Measurements from ENCODE around the gene GPR63. TPM values are rescaled to one million over a fixed set of nuclear protein-coding genes. Genes with fewer than 3 reads are reported as not detected.

GPR63 gene
- total and polyA plus RNA-seq, 2 of the 4 experiments (the other 2 are of a cell fraction), result 0.36 to 0.44 TPM

DNA sequence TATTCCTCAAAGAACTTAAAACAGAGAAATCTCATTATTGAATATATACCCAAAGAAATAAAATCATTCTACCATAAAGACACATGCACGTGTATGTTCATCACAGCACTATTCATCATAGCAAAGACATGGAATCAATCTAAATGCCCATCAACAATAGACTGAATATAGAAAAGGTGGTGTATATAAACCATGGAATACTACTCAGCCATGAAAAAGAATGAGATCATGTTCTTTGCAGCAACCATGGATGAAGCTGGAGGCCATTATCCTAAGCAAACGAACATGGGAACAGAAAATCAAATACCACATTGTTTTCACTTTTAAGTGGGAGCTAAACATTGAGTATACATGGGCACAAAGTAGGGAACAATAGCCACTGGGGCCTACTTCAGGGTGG lies 12.3 kb upstream of the GPR63 start:
- CTCF ChIA-PET, result interaction anchor here (0.9 kb wide), 1 partner anchor 185 kb away, joined by 4 read pairs; no protein-coding TSS in a partner anchor
- intact Hi-C loops (cut with micrococcal nuclease), result no loop called here
- no peak for DNase-seq
- H4K8ac ChIP-seq (ENCODE audit: low read depth in 2 of 2, low read length in 2 of 2), result no peak overlapping the region
- no peak overlapping the region for H3K27ac ChIP-seq (ENCODE audit: insufficient read depth, low read length)
- no TSS peak for BruUV-seq (replicated peaks)
- H3K4ac ChIP-seq (ENCODE audit: low read depth, low read length), result no peak overlapping the region
- TF ChIP-seq MAZ (IDR thresholded peaks at IDR 0.05; ENCODE audit: borderline replicate concordance, low read depth, low read length), result no peak
- TF ChIP-seq MAFK (IDR thresholded peaks at IDR 0.05; ENCODE audit: low read depth, low read length), result no peak
- no peak for TF ChIP-seq SMC3 (IDR thresholded peaks at IDR 0.05; ENCODE audit: low read depth, low read length)
- TF ChIP-seq RAD21 (IDR thresholded peaks at IDR 0.05; ENCODE audit: low read length), result no peak
- TF ChIP-seq RFX5 (IDR thresholded peaks at IDR 0.05; ENCODE audit: low read depth, low read length), result no peak
- no peak for TF ChIP-seq CEBPB (IDR thresholded peaks at IDR 0.05; ENCODE audit: low read depth, low read length)
- TF ChIP-seq, protein P1, sequence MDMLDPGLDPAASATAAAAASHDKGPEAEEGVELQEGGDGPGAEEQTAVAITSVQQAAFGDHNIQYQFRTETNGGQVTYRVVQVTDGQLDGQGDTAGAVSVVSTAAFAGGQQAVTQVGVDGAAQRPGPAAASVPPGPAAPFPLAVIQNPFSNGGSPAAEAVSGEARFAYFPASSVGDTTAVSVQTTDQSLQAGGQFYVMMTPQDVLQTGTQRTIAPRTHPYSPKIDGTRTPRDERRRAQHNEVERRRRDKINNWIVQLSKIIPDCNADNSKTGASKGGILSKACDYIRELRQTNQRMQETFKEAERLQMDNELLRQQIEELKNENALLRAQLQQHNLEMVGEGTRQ (IDR thresholded peaks at IDR 0.05; ENCODE audit: low read depth, low read length), result no peak
- TF ChIP-seq MXI1 (IDR thresholded peaks at IDR 0.05; ENCODE audit: borderline replicate concordance, low read depth, low read length), result no peak
- TF ChIP-seq RCOR1 (IDR thresholded peaks at IDR 0.05; ENCODE audit: insufficient replicate concordance, low read length), result no peak
- TF ChIP-seq, protein P2, sequence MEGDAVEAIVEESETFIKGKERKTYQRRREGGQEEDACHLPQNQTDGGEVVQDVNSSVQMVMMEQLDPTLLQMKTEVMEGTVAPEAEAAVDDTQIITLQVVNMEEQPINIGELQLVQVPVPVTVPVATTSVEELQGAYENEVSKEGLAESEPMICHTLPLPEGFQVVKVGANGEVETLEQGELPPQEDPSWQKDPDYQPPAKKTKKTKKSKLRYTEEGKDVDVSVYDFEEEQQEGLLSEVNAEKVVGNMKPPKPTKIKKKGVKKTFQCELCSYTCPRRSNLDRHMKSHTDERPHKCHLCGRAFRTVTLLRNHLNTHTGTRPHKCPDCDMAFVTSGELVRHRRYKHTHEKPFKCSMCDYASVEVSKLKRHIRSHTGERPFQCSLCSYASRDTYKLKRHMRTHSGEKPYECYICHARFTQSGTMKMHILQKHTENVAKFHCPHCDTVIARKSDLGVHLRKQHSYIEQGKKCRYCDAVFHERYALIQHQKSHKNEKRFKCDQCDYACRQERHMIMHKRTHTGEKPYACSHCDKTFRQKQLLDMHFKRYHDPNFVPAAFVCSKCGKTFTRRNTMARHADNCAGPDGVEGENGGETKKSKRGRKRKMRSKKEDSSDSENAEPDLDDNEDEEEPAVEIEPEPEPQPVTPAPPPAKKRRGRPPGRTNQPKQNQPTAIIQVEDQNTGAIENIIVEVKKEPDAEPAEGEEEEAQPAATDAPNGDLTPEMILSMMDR (conservative IDR thresholded peaks at IDR 0.05; ENCODE audit: low read depth, low read length), result no peak
- TF ChIP-seq BHLHE40 (IDR thresholded peaks at IDR 0.05; ENCODE audit: low read depth, low read length), result no peak
- TF ChIP-seq, protein P3, sequence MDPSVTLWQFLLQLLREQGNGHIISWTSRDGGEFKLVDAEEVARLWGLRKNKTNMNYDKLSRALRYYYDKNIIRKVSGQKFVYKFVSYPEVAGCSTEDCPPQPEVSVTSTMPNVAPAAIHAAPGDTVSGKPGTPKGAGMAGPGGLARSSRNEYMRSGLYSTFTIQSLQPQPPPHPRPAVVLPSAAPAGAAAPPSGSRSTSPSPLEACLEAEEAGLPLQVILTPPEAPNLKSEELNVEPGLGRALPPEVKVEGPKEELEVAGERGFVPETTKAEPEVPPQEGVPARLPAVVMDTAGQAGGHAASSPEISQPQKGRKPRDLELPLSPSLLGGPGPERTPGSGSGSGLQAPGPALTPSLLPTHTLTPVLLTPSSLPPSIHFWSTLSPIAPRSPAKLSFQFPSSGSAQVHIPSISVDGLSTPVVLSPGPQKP (IDR thresholded peaks at IDR 0.05; ENCODE audit: borderline replicate concordance, low read depth, low read length), result no peak
- no peak for TF ChIP-seq POLR2A (IDR thresholded peaks at IDR 0.05; ENCODE audit: low read depth, low read length)
- TF ChIP-seq FOS (IDR thresholded peaks at IDR 0.05; ENCODE audit: low read depth, low read length), result no peak
- no peak for TF ChIP-seq NFE2L2 (IDR thresholded peaks at IDR 0.05; ENCODE audit: low read depth, low read length)
- TF ChIP-seq CHD1 (IDR thresholded peaks at IDR 0.05; ENCODE audit: low read depth, low read length), result no peak
- dilution Hi-C loops (cut with HindIII; ENCODE audit: low sequenced_read_pairs, unreplicated experiment), result no loop called here
- H4K20me1 ChIP-seq (ENCODE audit: insufficient read depth, low read length), result no peaks in the 10 kb centered on the region
- no peak overlapping the region for H3K56ac ChIP-seq (ENCODE audit: extremely low read depth, insufficient read depth, low read length)
- H2BK120ac ChIP-seq (ENCODE audit: low read depth, low read length), result no peak overlapping the region
- ATAC-seq (ENCODE audit: low read depth), result no peak
- H3K9ac ChIP-seq (ENCODE audit: low read depth, low read length), result no peak overlapping the region
- in situ Hi-C loops (cut with MboI; ENCODE audit: low sequenced_read_pairs), result no loop called here
- no peak overlapping the region for H2BK5ac ChIP-seq (ENCODE audit: low read depth, low read length, poor library complexity, severe bottlenecking)
- H3K14ac ChIP-seq (replicated peaks; ENCODE audit: low read depth, low read length), result no peak overlapping the region
- H3K4me1 ChIP-seq (ENCODE audit: control insufficient read depth, insufficient read depth, low read length), result no peaks in the 10 kb centered on the region
- H3K36me3 ChIP-seq (ENCODE audit: control insufficient read depth, insufficient read depth, low read length), result no peaks in the 10 kb centered on the region
- no peak overlapping the region for H2AK9ac ChIP-seq (replicated peaks; ENCODE audit: low read depth, low read length, poor library complexity)
- H3K27me3 ChIP-seq (ENCODE audit: control insufficient read depth, insufficient read depth, low read length), result no peaks in the 10 kb centered on the region
- H2BK15ac ChIP-seq (ENCODE audit: low read depth, low read length), result no peak overlapping the region
- no peaks in the 10 kb centered on the region for H3K9me1 ChIP-seq (ENCODE audit: insufficient read depth, low read length)
- no peak overlapping the region for H3K23ac ChIP-seq (ENCODE audit: low read depth, low read length)
- H3K18ac ChIP-seq (ENCODE audit: low read depth, low read length), result no peak overlapping the region
- no peak overlapping the region for H4K5ac ChIP-seq (ENCODE audit: low read depth, low read length)
- H3K79me1 ChIP-seq (ENCODE audit: low read depth in 1 of 2, low read length in 2 of 2), result no peaks in the 10 kb centered on the region
- no CpG with 5 or more reads among the region's 2 CpGs for WGBS, 2 experiments (ENCODE audit: extremely low coverage in 2 of 2, insufficient read length in 1 of 2)
- H3K4me3 ChIP-seq (ENCODE audit: insufficient read depth, low read depth, low read length), result no peak overlapping the region
- POLR2A ChIA-PET (ENCODE audit: unreplicated experiment), result no interaction called here
- no peak overlapping the region for H4K91ac ChIP-seq (ENCODE audit: insufficient read depth, low read depth, low read length)
- H2BK20ac ChIP-seq (ENCODE audit: low read depth, low read length), result no peak overlapping the region
- H3K4me2 ChIP-seq (ENCODE audit: low read depth, low read length), result no peak overlapping the region
- H3K9me3 ChIP-seq (ENCODE audit: control insufficient read depth, insufficient read depth, low read length), result no peaks in the 10 kb centered on the region
- H2AFZ ChIP-seq (replicated peaks; ENCODE audit: low read length, poor library complexity), result no peak overlapping the region
- no peak overlapping the region for H2AK5ac ChIP-seq (ENCODE audit: low read depth, low read length)
